Neural progenitor cell (in vitro differentiated cells): ENCODE measurements around the gene LPIN1.

Source experiments
- EZH2 ChIP-seq: fragments of 200-600 bp; sonication (generic); IDR thresholded peaks from 2 replicates; pipeline ENCODE4 v1.6.1; 2017; ENCODE audit warnings: antibody characterized with exemption, mild to moderate bottlenecking, moderate library complexity
- EZH2phosphoT487 ChIP-seq: fragments of 200-600 bp; sonication (generic); IDR thresholded peaks from 2 replicates; pipeline ENCODE4 v1.6.1; 2017; ENCODE audit warnings: antibody characterized with exemption
- TF ChIP-seq, protein P1 (sequence below): fragments of 200-600 bp; sonication (generic); IDR thresholded peaks from 2 replicates; pipeline ENCODE4 v1.5.1; 2017; ENCODE audit warnings: antibody characterized with exemption, mild to moderate bottlenecking

DNA sequence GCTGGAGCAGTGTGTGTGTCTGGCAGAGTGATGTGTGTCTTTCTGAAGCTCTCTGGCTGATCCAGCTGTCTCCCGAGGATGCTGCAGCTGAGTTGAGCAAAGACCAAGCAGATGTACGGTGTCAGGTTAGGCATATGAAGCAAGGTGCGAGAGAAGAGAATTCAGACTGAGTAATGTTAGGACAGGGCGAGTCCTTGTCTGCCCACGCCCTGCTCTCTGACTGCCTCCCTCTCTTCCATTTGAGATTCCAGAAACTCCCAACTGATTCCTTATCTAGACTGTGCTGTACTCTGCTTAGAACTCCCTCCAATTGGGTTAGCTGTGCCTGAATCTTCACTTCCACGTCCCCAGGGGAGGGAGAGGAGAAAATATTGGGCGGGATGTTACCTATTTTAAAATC is 25.7 kb upstream of the LPIN1 start:
- TF ChIP-seq, protein P1, sequence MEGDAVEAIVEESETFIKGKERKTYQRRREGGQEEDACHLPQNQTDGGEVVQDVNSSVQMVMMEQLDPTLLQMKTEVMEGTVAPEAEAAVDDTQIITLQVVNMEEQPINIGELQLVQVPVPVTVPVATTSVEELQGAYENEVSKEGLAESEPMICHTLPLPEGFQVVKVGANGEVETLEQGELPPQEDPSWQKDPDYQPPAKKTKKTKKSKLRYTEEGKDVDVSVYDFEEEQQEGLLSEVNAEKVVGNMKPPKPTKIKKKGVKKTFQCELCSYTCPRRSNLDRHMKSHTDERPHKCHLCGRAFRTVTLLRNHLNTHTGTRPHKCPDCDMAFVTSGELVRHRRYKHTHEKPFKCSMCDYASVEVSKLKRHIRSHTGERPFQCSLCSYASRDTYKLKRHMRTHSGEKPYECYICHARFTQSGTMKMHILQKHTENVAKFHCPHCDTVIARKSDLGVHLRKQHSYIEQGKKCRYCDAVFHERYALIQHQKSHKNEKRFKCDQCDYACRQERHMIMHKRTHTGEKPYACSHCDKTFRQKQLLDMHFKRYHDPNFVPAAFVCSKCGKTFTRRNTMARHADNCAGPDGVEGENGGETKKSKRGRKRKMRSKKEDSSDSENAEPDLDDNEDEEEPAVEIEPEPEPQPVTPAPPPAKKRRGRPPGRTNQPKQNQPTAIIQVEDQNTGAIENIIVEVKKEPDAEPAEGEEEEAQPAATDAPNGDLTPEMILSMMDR, result no peak
- TF ChIP-seq EZH2 (no peak), EZH2phosphoT487 (no peak)
